ENCODE results near the gene MISP.

MISP gene

DNA sequence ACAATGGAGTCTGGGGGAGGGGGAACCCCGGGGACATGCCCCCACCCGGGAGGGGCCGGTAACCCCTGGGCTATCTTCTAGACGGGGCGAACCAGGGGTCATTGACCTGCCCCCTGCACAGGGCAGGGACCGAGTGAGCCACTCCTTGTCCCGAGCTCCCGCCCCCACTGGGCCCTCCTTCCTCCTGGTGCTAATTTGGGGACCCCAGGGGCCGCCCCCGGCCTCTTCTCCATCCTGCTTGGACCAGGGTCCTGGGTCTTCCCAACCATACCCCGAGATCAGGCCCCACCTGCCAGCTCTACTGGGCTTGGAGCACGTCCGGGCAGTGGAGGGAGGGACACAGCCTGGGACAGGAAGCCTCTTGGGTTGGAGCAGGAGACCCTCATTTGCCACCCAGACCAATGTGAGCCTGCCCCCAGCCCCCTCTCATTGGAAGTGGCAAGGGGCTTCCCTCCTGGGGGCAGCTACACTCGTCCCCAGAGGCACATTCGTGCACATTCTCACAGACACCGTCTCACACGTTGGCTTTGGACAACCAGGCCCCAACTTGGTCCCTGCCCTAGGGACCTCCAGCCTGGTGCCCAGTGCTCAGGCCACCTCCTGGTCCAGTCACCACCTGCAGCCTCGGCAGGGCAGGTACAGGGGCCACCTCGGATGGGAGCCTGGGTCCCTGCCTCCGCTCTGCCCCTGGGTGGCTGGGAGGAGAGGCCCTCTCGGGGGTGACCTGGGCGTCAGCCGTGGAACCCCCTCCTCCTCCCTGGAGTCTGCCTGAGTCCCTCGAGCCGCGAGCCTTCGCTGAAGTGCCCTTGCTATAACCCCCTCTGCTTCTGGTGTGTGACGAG is 3.3 kb upstream of the MISP start:
- no peak for DNase-seq

DNA sequence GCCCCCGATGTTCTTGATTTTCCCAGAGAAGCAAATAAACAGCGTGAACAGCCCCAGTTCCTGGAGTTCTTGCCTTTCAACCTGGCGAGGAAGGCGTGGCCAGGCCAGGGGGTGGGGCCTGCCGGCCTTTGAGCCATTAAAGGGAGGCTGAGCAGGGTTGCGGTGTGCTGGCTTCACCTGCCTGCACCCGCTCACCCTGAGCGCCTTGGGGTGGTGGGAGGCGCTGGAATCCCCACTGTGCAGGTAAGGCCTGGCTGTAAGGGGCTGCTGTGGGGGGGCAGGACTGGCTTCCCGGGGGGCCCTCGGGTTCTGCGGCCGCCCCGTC is 2.7 kb upstream of the MISP start:
- no peak for DNase-seq

DNA sequence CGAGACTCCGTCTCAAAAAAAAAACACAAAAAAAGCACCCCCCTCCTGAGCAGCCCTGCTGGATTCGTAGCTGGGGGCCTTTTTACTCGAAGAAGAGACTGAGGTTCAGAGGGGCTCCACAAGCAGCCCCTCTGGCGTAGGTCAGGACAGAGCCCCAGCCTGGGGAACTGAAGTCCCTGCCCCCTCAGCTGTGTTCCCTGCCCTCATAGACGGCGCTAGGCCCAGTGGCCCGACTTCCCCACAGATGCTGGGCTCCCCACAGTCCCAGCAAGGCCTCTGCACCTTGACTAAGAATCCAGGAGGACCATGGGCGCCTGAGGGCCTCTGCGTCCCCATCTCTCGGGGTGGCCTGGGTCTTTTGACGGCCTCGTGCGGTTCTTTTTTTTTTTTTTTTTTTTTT is 1.1 kb upstream of the MISP start:
- no peak for DNase-seq

DNA sequence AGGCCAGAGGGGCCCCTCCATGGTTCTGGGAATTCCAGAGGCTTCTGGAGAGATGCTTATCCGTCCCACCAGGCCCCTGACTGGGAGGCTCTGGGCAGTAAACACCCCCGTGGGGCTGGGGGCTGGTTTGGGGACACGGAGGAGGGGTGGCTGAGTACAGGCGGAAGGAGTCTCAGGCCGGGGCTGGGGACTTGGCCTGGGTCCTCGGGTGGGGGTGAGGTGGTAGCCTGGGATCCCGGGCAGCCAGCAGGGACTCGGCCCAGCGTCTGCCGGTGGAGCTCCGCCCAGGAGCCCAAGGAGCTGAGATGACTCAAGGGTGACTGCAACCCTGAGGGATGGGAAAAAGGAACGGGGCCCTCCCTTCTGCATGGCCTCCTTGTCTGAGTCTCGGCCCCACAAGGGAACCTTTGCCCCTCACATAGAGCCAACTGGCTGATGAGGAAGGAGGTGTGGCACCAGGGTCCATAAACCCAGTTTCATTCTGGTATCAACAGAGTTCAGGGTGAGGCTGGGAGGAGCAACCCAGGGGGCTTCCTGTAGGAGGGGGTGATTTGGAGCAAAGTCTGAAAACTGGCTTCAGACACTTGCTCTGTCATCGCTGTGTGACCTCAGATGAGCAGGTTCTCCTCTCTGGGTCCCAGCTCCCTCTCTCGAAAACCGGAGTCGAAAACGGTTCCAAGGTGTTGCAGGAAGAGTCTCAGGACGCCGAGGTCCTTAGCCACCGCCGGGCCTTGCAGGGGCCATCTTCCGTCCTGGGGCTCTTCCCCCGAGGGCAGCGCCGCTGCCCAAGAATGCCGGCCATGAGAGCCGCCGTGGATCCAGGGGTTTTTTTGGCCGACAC is 809 bp downstream of the MISP start:
- no peak for DNase-seq

DNA sequence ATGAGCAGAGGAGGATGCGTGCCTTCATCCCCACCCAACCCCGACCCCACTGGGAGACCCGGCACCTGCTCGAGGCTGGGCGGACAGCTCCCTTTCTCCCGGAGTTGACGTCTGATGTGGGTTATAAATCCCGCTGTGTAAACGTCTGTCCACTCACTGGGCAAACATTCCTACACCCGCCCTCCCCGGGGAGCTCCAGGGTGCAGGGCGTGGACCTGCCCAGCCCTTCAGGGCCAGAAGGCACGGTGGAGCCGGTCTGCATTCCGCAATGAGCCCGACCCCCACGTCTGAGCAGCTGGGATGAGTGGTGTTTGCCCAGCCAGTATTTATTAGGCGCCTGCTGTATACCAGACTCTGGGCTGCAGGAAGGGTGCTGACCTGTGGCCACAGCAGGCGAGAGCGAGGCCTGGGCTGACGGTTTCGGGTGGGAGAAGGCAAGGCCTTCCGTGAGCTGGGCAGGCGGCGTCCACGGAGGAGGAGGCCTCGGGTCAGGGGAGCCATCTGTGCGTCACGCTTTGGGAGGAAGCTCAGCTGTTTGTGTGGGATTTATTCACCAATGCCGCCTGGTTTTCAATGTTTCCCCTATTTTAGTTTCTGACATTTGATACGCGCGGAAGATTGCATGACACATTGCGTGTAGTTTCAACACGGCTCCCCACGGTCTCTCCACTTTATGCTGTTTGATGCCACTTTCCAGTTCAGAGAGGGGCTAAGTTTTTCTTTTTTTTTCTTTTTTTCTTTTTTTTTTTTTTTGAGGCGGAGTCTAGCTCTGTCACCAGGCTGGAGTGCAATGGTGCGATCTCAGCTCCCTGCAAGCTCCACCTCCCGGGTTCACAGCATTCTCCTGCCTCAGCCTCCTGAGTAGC is 2.0 kb downstream of the MISP start:
- no peak for DNase-seq

DNA sequence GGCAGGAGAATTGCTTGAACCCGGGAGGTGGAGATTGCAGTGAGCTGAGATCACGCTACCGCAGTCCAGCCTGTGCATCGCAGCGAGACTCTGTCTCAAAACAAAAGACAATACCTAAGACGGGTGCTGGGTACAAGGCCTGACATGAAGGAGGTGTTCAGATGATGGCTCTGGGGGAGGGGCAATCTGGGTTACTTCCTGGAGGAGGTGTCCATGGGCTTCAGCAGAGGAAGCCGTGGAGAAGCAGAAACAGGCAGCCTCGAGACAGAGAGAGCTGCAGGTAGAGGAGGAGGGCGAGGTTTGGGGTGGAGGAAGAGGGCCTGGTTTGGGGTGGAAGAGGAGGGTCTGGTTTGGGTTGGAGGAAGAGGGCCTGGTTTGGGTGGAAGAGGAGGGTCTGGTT is 3.6 kb downstream of the MISP start:
- DNase-seq, result no peak

DNA sequence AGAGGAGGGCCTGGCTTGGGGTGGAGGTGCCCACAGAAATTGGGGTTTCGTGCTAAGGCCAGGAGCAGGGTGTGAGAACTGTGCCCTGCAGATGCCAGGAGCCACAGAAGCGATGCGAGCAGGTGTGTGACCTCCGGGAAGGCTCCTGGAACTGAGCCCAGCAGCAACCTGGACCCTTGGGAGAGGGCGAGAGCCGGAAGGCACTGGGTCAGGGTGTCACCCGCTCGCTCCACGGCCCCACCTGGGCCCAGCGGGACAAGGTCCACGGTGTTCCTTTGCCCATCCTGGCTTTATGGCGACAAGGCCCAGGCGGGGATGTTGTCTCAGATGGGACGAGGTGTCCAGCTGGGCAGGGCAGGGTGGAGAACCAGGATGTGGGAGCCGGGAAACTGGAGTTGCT is 4.2 kb downstream of the MISP start:
- DNase-seq, result no peak

DNA sequence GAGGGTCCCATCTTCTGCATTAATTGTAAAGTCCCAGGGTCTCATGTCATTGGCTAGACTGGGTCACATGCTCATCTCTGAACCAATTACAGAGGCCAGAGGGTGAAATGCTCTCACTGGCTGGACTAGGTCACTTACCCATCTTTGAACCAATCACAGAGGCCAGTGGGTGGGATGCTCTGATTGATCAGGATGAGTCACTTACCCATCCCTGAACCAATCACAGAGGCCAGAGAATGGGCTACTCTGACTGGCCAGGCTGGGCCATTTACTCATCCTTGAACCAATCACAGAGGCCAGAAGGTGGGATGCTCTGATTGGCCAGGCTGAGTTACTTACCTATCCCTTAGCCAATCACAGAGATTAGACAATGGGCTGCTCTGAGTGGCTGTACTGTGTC is 5.3 kb downstream of the MISP start:
- DNase-seq, result no peak

DNA sequence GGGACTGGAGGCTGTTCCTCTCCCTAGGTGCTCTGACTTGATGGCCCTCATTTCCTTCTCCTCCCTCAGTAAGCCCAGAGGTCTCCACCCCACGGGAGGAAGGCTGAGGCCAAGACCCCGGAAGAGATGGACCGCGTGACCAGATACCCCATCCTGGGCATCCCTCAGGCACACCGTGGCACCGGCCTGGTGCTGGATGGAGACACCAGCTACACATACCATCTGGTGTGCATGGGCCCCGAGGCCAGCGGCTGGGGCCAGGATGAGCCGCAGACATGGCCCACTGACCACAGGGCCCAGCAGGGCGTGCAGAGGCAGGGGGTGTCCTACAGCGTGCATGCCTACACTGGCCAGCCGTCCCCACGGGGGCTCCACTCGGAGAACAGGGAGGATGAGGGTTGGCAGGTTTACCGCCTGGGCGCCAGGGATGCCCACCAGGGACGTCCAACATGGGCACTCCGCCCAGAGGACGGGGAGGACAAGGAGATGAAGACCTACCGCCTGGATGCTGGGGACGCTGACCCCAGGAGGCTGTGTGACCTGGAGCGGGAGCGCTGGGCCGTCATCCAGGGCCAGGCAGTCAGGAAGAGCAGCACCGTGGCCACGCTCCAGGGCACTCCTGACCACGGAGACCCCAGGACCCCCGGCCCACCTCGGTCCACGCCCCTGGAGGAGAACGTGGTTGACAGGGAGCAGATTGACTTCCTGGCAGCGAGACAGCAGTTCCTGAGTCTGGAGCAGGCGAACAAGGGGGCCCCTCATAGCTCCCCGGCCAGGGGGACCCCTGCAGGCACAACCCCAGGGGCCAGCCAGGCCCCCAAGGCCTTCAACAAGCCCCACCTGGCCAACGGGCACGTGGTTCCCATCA is 6.1 kb downstream of the MISP start:
- no peak for DNase-seq

DNA sequence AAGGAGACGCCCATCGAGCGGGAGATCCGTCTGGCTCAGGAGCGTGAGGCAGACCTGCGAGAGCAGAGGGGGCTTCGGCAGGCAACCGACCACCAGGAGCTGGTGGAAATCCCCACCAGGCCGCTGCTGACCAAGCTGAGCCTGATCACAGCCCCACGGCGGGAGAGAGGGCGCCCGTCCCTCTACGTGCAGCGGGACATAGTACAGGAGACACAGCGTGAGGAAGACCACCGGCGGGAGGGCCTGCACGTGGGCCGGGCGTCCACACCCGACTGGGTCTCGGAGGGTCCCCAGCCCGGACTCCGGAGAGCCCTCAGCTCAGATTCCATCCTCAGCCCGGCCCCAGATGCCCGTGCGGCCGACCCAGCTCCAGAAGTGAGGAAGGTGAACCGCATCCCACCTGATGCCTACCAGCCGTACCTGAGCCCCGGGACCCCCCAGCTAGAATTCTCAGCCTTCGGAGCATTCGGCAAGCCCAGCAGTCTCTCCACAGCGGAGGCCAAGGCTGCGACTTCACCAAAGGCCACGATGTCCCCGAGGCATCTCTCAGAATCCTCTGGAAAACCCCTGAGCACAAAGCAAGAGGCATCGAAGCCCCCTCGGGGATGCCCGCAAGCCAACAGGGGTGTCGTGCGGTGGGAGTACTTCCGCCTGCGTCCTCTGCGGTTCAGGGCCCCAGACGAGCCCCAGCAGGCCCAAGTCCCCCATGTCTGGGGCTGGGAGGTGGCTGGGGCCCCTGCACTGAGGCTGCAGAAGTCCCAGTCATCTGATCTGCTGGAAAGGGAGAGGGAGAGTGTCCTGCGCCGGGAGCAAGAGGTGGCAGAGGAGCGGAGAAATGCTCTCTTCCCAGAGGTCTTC is 7.1 kb downstream of the MISP start:
- no peak for DNase-seq

DNA sequence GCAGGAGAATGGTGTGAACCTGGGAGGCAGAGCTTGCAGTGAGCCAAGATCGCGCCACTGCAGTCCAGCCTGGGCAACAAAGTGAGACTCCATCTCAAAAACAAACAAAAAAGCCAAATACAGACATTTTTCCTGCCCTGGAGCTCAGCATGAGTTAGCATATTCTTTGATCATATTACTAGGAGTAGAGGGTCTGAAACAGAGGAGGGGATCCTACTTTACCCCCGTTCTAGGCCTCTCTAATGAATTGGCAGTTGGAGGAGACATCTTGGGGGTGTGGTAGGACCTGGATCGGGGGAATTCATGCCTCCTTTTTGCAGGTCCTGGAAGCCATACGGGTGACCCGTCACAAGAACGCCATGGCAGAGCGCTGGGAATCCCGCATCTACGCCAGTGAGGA is 12.3 kb downstream of the MISP start:
- no peak for DNase-seq

DNA sequence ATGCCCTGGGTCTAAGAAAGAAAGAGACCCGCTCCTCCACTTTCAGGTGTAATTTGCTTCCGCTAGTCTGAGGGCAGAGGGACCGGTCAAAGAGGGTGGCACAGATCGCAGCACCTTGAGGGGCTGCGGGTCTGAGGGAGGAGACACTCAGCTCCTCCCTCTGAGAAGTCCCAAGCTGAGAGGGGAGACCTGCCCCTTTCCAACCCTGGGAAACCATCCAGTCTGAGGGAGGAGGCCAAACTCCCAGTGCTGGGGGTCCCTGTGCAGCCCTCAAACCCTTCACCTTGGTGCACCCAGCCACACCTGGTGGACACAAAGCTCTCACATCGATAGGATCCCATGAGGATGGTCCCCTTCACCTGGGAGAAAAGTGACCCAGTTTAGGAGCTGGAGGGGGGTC is 13.0 kb downstream of the MISP start:
- no peak for DNase-seq

DNA sequence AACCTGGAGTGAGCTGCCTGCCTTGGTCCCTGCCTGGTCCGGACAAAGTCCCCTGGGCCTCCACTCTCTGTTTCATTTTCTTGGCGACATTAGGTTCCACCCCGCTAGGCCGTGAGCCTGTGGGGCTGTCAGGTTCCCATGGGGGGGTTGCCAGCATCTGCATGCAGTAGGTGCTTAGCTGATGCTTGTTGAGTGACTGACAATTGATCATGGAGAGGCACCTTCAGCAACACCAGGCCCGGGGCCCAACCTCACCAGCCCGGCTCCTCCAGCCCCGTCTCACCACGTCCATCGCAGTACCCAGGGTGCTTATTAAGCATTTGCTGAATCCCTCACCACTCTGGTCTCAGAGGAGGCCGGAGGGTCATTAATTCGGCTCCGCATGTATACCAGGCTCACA is 13.4 kb downstream of the MISP start:
- DNase-seq, result no peak

DNA sequence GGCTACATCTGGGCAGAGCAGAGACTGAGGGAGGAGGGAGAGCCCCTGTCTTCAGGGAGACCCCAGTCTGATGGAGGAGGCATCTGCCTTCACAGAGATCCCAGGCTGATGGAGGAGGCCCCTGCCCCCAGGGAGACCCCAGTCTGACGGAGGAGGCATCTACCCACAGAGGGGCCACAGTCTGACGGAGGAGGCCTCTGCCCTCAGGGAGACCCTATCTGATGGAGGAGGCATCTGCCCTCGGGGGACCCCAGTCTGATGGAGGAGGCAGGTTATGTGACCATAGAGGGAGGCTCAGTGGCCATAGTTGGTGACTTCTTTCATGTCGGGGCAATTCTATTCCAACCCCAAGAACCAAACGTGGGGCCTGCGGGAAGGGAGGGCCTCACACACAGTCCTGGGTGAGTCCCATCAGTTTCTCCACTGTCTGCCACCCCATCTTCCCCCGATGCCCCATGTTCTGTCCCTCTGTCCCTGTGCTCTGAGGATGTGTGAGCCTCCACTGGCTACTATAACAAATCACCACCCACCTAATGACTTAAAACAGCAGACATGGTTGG is 14.3 kb downstream of the MISP start:
- no peak for DNase-seq

DNA sequence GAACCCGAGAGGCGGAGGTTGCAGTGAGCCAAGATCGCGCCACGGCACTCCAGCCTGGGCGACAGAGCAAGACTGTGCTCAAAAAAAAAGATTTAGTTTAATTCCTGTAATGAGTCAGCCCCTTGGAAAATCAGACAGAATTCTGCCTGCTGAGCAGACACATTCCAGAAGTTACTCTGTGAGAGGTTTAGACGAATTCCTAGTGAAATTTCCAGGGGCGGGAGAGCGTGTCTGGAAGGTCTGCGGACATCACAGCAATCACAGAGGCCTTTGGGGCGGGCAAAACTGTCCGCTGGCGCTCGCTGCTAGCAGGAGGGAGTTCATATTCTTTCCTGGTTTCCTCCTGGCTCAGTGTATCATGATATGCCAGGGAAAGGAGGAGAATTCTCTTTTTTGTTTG is 17.5 kb downstream of the MISP start:
- DNase-seq, result no peak

DNA sequence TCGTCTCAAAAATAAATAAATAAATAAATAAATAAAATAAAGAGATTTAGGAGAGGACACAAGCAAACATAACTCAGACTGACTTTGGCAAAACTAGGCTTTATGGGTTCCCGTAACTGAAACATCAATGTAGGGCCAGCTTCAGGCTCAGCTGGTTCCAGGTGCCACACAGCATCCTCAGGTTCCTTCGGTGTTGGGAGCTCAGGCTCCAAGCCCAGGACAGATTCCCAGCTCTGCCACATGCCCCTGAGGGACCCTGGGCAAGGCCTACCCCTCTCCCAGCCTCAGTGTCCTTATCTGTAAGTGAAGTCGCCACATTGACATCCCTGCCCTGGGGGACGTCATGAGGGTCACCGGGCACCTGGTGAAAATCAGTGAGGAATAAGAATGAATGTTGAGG is 18.7 kb downstream of the MISP start:
- no peak for DNase-seq

DNA sequence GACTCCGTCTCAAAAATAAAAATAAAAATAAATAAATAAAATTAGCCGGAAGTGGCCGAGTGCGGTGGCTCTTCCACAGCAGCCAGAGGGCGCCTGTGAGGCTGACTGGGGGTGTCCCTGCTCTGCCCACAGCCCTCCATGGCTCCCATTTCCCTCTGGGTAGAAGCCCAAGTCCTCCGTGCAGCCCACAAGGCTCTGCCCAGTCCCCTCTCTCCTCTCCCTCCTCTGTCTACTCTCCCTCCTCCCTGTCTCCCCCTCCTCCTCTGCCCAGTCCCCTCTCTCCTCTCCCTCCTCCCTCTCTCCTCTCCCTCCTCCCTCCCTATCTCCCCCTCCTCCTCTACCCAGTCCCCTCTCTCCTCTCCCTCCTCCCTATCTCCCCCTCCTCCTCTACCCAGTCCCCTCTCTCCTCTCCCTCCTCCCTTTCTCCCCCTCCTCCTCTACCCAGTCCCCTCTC is 20.4 kb downstream of the MISP start:
- no peak for DNase-seq

DNA sequence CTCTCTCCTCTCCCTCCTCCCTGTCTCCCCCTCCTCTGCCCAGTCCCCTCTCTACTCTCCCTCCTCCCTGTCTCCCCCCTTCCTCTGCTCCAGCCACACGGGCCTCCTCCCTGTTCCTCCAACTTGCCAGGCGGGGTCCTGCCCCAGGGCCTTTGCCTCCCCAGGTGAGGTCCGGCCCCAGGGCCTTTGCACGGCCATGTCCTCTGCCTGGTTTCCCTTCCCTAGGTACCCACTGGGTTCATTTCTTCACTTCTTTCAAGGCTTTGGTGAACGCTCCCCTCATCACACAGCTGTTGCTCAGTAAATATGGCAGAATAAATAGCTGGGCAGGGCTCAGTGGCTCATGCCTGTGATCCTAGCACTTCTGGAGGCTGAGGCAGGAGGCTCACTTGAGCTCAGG is 21.2 kb downstream of the MISP start:
- DNase-seq, result no peak

DNA sequence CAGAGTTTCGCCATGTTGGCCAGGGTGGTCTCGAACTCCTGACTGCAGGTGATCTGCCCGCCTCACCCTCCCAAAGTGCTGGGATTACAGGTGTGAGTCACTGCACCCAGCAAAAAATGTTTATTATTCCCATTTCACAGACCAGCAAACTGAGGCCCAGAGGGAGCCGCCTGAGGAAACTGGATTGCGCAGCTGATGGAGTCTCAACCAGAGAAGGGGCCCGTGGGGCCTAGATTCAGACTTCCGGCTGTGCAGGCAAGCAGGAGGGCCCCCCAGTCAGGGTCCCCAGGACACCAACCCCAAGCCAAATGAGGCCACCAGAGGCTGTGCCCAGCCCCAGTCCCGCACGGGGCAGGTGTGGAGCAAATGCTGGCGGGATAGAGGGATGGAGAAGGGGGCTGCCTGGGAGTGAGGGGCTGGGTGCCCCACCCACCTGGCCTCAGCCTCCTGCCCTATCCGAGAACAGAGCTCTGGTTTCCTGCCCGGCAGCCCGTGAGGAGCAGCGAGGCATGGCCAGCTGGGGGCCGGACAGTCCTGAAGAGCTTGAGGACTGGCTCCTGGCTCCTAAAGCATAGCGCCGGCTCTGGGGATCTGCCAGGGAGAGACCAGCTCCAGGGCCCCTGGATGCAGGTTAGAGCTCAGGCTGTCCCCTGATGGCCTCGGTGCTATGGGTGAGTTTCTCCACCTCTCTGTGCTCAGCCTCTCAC is 22.0 kb downstream of the MISP start:
- no peak for DNase-seq

DNA sequence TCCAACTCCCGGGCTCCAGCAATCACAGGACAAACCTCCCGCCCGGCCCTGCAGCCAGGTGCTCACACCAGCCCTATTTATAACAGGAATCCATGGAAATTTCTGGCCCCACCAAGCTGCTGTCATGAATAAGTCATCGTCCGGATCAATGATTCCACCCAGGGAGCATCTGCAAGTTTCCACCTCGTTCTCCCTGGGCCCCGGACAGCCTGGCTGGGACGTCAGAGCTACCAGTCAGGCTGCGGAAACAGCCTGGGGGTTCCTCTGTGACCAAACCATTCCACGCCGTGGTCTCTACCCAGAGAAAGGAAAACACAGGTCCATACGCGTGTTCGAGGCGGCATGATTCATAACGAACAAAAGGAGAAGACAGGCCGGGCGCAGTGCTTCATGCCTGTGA is 25.6 kb downstream of the MISP start:
- DNase-seq, result no peak

All from NCI-H524 treated with DMSO at 0.1 percent for 48 hours (cell line).